DMS114 treated with DMSO at 0.1 percent for 48 hours (cell line): Measurements from ENCODE around the gene RUVBL2.
"Not testable (repeated sequence)": the region's sequence is repeated elsewhere in the genome, so short reads cannot be mapped to it uniquely, and the experiment has no call there.

Source experiments
- DNase-seq: peaks from one replicate; lab custom pipeline; 2025; ENCODE audit not compliant: unreplicated experiment; lab: John Stamatoyannopoulos, UW

Gene RUVBL2

DNA sequence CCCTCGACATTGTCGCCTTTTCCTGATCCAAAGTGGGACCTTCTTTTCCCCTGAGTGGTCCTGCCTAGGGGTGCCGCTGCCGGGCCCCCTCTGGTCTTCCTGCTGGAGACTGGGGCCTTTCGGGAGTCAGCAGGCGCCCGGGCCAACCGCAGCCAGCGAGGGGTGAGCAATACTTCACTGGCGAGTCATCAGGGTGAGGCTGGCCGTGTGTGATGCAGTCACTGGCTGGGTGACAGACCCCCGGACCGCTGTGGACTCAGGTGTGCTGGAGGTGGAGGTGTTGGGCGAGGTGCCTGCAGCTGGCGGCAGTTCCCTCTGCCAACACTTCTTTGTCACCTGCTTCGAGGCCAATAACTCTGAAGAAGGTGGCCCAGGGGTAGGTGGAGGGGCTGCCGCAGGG is 48.5 kb downstream of the RUVBL2 start:
- DNase-seq = no peak

- DNase-seq = not testable (repeated sequence)
Observed at GRCh38 chr19:49042666-49043065, 49.0 kb downstream of the RUVBL2 start.

- DNase-seq = not testable (repeated sequence)
Observed at GRCh38 chr19:49043548-49043947, 49.9 kb downstream of the RUVBL2 start, which contains the start of gene CGB5. CGB5 (plus strand) TSS chr19:49043848; CDS start chr19:49044210, 362 bp downstream.

DNA sequence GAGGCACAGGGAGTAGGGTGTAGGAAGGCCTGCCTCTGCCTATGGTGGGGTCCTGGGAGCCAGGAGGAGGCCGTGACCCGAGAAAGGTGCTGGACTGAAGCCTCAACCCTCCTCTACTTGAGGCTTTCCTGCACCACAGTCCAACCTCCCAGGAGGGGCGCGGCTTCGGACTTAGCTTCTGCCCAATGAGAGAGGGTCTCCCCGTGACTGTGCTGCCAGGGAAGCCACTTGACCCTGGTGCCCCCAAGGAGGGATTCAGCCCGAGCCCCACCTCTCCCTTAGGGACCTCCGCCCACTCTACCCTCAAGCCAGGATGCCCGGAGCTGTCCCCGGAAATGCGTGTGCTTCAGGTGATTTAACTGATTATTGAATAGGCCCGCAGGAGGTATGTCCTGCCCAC is 55.3 kb downstream of the RUVBL2 start, which contains the start of gene CGB8:
TSS of gene CGB8 (minus strand) at position 101 of the 400 bp plus-strand sequence. CDS start 372 bp downstream, outside the sequence.
- DNase-seq = not testable (repeated sequence)

GRCh38 chr19:49049834-49050233 is 56.1 kb downstream of the RUVBL2 start:
- DNase-seq = not testable (repeated sequence)

DNA sequence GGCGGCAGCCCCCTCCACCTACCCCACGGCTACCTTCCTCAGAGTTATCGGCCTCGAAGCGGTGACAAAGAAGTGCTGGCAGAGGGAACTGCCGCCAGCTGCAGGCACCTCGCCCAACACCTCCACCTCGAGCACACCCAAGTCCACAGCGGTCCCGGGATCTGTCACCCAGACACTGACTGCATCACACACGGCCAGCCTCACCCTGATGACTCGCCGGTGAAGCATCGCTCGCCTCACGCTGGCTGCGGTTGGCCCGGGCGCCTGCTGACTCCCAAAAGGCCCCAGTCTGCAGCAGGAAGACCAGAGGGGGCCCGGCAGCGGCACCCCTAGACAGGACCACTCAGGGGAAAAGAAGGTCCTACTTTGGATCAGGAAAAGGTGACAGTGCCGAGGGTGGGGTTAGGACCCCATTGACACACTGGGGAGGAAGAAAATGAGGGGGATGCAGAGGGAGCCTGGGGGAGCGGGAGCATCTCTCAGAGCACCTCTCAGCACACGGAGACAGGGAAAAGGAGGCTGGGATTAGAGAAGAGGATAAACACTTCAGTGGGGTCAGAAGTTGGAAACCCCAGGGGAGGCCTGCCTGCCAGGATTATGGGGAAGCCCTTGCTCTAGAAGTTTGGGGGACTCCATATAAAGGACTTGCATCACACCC is 56.8 kb downstream of the RUVBL2 start:
- DNase-seq = not testable (repeated sequence)

DNA sequence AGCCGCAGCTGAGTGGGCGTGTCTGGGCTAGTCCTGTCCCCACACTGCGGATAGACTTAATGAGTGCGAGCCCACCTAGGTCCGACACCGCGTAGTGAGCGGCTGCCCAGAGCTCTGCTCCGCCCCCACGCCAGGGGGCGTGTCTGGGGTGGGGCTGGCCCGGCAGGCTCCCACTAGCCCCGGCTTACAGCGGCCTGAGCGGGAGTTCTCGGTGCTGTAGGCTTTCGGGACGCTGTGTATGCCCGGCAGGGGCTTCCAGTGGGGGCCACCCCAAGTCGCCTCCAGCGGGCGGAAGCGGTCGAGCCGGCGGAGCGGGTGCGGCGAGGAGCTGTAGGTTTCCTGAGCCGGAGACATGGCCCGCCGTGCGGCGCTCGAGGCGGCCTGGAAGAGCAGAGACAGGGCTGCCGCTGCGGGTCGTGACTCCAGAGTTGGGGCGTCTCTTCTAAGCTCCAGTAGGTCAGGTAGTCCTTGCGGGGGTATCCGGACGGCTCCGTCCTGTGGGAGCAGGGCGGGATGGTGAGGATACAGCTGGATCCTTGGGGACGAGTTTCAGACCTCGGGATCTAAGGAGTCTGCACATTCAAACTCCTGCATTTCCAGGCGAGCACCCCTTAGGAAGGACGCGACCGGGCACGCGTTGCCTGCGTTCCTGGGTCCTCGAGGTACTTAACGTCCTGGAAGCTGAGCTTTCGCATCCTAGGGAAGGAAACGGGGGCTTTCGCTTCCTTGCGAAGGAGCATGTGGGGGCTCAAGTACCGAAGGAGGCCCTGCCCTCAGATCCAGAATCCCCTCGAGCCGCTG is 62.6 kb downstream of the RUVBL2 start:
- peak; percentile 18 for DNase-seq

DNA sequence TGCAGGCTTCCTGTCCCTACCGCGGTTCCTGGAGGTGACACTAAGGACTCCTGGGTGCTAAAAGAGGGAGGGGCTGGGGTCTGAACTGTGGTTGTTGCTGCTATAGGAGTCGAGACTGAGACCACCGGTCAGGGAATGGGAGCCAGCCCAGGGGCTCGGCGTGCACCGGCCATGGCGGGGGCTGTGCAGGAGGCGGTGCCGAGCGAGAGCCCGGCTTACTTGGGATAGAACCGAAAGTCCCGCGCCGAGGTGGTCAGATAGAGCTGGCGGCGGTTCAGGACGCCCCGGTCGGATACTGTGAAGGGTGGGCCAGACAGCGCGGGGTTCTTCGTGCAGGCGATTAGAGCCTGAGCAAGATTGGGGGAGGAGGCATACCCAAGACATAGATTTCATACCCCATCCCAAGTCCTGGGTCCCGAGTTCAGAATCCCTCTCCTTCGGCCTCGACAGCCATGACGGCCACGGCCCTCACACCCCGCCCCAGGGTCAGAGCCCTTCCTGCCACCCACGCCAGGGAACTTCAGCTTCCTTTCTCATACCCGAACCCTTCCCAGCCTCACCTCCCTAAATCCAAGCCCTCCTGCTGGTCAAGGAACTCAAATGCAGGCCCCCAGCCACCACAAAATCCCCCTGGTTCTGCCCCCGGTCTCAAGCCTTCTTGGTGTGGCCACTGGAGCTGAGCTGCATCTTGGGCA is 63.4 kb downstream of the RUVBL2 start:
- not testable (repeated sequence) for DNase-seq

DNA sequence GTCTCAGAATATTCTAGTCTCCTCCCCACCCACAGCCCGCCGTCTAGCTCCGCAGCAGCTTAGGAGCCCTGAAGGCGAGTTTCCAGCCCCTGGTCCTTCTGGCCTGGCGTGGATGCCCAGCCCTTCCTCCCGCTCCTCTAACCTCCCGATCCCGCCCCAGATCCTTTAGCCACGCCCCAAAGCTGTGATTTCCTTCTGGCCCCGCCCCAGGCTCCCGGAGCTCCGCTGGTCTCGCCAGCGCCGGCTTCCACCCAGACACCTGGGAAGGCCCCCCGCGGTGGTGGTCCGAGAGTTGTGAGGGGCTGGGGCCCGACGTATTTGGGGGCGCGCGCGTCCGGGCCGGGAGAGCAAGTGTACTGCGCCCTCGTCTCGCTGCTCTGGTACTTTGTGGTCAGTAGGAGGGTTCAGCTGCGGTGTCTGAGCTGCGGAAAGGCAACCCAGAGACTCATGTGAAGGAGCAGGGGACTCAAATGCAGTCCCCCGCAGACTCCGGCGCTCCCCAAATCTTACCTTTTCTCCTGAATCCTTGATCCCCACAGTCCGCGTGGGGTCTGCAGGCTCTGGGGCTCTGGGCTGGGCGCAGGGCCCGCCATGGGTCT is 64.0 kb downstream of the RUVBL2 start, which contains the start of gene CGB7:
TSS of gene CGB7 (minus strand) at position 114 of the 599 bp plus-strand sequence. CDS start 2,374 bp downstream, outside the sequence.
- peak; percentile 52 for DNase-seq

- DNase-seq = no peak
Observed at GRCh38 chr19:49058562-49058961, 64.9 kb downstream of the RUVBL2 start.

- no peak for DNase-seq
Observed at GRCh38 chr19:49059053-49059452, 65.4 kb downstream of the RUVBL2 start.

- DNase-seq = no peak
Observed at GRCh38 chr19:49061000-49061399, 67.3 kb downstream of the RUVBL2 start.

- DNase-seq = no peak
Observed at GRCh38 chr19:49061445-49061844, 67.8 kb downstream of the RUVBL2 start.

DNA sequence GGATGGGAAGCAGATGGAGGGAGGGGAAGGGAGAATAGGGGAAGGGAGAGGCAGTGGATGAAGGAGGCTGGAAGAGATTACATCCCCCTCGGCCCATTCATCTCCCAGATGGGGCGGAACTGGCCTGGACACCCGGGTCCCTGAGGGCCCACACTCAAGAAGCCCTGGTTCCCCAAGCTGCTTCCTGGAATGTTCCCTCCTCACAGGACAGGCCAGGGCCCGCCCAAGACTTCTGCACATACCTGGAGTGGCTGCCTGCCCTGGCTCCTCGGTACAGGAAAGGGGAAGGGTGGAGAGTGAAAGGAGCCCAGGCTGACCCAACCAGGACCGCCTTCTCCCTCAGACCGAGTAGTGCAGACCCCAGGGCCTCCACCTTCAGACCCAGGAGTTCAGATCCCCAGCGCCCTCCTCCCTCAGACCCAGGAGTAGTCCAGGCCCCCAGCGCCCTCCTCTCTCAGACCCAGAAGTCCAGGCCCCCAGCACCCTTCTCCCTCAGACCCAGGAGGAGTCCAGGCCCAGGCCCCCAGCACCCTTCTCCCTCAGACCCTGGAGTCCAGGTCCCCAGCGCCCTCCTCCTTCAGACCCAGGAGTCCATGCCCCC is 70.4 kb downstream of the RUVBL2 start:
- no peak for DNase-seq

GRCh38 chr19:49064768-49065611 is 71.3 kb downstream of the RUVBL2 start, which contains the start of gene NTF4:
NTF4 (minus strand) TSS chr19:49064818; CDS start chr19:49061997, 2,821 bp downstream.
- no peak for DNase-seq
